GM18909 (cell line): ENCODE data around the gene COASY.
"Not testable (repeated sequence)": the region's sequence is repeated elsewhere in the genome, so short reads cannot be mapped to it uniquely, and the experiment has no call there.

Source experiments
- ATAC-seq: cut with Tn5 transposase; IDR thresholded peaks from one replicate; pipeline ENCODE4 v1.9.1; 2021; ENCODE audit warnings: mild to moderate bottlenecking; ENCODE audit not compliant: unreplicated experiment, poor library complexity

COASY gene

DNA sequence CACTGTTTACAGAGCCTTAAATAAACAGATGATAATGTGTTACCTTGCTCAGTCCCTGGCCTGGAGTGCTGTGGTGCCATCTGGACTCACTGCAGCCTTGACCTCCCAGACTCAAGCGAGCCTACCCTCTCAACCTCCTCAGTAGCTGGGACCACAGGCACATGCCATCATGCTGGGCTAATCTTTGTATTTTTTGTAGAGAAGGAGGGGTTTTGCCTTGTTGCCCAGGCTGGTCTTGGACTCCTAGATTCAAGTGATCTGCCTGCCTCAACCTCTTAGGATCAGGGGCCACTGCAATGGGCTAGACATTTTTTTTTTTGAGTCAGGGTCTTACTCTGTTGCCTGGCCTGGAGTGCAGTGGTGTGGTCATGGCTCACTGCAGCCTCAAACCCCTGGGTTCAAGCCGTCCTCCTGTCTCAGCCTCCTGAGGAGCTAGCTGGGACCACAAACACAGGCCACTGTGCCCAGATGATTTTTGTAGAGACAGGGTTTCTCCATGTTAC is 30.9 kb upstream of the COASY start:
- ATAC-seq = no peak

DNA sequence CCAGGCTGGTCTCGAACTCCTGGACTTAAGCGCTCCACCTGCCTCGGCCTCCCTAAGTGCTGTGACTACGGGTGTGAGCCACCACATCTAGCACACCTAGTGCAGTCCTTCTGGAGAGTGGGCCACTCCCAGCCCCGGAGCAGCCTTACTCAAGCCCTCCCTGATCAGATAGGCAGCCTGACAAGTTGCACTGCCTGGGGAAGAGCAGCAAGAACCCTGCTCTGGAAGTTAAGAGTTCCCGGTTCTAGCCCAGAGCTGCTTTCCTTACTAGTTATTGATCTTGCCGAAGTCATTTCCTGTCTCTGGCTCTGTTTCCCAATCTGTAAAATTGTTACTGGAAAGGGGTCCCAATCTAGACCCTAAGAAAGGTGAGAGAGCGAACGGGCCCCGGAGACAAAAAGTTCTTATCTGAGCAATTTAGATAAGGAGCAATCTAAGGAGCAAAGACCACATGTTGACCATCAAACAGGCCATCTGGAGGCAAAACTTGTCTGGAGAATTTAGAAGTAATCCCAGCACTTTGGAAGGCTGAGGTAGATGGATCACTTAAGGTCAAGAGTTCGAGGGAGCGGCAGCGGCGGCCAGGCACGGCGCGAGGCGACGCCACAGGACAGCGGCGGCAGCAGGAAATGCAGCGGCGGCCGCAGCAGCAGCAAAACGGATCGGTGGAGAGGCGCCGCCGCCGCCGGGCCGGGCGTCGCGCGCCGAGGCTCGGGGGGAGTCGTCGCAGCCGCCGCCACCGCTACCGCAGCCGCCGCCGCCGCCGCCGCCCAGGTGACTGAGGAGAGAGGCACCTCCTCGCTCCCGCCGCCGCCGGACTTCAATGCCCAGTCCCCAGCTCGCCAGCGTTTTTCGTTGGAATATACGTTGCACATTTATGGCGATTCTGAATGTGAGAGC is 30.2 kb upstream of the COASY start:
- ATAC-seq = no peak

DNA sequence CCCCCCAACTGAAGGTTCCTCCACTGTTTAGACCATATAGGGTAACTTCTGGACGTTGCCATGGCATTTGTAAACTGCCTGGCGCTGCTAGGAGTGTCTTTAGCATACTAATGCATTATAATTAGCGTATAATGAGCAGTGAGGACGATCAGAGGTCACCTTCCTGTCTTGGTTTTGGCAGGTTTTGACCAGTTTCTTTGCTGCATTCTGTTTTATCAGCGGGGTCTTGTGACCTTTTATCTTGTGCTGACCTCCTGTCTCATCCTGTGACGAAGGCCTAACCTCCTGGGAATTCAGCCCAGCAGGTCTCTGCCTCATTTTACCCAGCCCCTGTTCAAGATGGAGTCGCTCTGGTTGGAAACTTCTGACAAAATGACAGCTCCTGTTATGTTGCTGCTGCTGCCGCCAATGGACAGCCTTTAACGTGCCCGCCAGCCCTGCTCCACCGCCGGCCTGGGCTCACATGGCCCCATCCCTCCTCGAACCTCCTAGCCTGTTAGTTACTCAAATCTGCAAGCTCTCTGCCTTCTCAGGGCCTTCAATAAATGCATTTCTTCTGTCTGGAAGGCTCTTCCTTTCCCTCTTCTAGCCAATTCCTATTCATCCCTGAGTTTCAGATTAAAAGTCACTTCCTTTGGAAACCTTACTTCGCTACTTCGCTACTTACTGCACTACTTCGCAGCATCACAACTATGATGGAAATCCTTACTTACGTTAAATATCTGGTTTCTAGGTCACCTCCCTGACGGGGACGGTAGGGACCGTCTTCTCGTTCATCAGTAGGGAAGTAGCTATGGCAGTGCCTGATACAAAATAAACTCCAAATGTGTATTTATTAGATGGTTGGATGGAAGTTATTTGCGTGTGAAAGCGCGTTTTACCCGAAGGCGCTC is 26.5 kb upstream of the COASY start:
- ATAC-seq = no peak

DNA sequence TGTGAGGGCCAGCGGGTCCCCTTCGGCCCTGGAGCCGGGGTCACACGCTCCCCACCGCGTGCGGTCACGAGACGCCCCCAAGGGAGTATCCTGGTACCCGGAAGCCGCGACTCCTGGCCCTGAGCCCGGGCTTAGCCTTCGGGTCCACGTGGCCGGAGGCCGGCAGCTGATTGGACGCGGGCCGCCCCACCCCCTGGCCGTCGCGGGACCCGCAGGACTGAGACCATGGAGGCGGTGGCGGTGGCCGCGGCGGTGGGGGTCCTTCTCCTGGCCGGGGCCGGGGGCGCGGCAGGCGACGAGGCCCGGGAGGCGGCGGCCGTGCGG is 25.9 kb upstream of the COASY start, which contains the start of gene NAGLU:
NAGLU (plus strand) TSS at position 194 of the 324 bp plus-strand sequence; CDS start at position 226, 32 bp downstream.
- ATAC-seq = peak; percentile 87

DNA sequence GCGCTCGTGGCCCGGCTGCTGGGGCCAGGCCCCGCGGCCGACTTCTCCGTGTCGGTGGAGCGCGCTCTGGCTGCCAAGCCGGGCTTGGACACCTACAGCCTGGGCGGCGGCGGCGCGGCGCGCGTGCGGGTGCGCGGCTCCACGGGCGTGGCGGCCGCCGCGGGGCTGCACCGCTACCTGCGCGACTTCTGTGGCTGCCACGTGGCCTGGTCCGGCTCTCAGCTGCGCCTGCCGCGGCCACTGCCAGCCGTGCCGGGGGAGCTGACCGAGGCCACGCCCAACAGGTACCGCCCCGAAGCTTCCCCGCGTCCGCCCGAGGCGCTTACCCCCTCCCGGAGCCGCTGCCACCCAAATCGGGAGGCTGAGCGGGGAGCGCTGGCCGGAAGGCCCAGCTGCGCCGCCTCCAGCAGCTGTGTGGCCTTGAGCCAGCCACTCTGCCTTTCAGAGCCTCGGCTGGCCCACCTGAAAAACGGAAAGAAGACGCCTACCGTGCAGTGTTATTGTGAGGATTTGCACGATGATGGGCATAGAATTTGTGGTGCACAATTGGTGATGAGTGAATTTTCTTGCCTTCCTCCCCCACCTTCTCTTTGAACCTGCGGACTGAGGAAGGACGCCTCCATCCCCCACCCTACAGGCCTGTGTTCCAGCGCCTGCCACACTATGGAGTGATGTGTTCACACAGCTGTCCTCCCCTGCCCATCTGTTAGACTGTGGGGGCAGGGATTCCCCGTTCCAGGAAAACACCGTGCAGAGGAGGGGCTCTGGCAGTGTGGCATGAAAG is 25.4 kb upstream of the COASY start:
- peak; percentile 65 for ATAC-seq

DNA sequence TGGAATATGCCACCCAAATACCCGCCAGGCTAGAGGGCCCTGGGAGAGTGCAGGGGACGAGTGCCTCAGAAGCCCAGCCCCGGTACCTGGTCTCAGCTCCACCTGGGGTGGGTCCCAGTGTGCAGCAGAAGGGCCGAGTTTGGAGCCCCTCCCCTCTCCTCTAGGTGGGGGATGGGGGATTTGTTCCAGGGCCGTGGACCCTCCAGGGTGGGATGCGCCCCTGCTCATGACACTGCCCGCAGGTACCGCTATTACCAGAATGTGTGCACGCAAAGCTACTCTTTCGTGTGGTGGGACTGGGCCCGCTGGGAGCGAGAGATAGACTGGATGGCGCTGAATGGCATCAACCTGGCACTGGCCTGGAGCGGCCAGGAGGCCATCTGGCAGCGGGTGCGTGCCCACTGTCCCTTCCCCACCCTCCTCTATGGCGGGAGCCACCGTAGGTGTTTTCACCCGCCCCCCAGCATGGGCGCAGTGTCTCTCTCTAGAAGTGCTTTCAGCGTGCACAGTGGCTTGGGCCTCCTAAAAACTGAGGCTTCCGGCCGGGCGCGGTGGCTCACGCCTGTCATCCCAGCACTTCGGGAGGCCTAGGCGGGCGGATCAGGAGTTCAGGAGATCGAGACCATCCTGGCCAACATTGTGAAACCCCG is 24.7 kb upstream of the COASY start:
- no peak for ATAC-seq

DNA sequence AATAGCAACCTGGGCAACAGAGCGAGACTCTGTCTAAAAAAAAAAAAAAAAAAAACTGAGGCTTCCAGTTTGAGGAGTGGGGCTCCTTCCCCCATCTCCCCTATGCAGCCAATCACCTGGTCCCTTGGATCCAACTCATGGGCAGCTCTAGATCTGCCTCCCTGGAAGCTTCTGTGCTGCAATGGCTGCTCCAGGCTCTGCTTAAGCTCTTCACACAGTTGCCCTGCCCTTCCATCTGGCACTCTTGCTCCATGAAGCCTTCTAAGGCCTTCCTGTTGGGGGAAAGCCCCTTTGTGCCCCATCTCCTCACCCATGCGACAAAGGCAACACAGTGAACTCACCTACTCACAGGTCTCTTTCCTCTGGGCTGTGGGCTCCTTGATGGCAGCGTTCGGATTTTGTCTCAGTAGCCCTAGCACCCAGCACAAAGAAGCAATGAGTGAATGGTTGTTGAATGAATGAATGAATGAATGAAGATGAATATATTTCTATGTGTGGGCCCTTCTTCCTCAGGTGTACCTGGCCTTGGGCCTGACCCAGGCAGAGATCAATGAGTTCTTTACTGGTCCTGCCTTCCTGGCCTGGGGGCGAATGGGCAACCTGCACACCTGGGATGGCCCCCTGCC is 24.0 kb upstream of the COASY start:
- no peak for ATAC-seq

DNA sequence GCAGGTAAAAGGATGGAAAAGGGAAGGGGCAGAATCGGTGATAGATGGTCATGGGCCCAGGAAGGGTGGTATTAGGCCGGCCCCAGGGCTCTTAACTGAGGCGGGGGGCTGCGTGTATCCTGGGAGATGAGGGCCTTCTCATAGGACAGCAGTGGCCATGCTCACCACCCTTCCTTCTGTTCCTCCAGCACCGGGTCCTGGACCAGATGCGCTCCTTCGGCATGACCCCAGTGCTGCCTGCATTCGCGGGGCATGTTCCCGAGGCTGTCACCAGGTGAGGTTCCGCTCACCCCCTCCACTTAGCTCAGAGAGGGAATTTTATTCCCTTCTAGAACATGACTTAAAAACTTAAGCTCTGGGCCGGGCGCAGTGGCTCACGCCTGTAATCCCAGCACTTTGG is 23.5 kb upstream of the COASY start:
- no peak for ATAC-seq

DNA sequence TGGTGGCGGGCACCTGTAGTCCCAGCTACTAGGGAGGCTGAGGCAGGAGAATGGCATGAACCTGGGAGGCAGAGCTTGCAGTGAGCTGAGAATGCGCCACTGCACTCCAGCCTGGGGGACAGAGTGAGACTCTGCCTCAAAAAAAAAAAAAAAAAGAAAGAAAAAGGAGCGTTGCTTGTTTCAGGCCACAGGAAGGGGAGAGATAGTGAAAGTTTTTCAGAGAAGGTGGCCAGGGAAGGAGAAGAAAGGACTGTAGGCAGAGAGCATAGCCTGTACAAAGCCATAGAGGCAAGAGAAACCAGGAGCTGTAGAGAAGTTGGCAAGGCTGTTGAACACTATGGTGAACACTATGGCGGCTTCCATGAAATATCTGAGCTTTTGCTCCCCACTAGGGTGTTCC is 21.4 kb upstream of the COASY start:
- ATAC-seq = not testable (repeated sequence)

DNA sequence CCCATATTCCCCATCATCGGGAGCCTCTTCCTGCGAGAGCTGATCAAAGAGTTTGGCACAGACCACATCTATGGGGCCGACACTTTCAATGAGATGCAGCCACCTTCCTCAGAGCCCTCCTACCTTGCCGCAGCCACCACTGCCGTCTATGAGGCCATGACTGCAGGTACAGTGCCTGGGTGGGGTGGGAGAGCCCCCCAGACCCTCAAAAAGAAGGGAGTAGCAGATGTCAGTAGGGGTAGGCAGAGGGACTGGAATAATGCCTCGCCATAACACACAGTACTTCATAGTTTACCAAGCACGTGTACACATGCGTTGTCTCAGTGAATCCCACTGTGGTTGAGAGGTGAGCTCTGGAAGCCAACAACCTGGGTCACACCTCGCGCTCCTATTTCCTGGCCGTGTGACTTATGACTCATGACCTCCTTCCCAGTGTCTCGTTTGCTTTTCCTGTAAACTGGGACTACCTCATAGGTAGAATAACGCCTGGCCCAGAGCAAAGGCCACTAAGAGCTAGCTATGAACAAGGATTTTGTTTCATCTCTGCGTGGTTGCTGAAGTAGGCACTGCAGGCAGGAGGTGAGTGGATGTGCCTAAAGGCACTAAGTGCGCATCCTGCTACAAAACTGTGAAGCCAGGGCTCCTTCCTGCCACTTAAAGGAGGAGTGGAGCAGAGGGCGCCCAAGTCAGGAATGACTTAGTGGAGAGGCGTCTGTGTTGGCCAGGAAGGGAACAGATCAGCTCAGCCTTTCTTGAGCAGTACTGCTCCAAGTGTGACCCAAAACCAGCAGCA is 20.7 kb upstream of the COASY start:
- ATAC-seq = no peak

DNA sequence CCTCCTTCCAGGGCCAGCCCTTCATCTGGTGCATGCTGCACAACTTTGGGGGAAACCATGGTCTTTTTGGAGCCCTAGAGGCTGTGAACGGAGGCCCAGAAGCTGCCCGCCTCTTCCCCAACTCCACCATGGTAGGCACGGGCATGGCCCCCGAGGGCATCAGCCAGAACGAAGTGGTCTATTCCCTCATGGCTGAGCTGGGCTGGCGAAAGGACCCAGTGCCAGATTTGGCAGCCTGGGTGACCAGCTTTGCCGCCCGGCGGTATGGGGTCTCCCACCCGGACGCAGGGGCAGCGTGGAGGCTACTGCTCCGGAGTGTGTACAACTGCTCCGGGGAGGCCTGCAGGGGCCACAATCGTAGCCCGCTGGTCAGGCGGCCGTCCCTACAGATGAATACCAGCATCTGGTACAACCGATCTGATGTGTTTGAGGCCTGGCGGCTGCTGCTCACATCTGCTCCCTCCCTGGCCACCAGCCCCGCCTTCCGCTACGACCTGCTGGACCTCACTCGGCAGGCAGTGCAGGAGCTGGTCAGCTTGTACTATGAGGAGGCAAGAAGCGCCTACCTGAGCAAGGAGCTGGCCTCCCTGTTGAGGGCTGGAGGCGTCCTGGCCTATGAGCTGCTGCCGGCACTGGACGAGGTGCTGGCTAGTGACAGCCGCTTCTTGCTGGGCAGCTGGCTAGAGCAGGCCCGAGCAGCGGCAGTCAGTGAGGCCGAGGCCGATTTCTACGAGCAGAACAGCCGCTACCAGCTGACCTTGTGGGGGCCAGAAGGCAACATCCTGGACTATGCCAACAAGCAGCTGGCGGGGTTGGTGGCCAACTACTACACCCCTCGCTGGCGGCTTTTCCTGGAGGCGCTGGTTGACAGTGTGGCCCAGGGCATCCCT is 18.5 kb upstream of the COASY start:
- no peak for ATAC-seq

DNA sequence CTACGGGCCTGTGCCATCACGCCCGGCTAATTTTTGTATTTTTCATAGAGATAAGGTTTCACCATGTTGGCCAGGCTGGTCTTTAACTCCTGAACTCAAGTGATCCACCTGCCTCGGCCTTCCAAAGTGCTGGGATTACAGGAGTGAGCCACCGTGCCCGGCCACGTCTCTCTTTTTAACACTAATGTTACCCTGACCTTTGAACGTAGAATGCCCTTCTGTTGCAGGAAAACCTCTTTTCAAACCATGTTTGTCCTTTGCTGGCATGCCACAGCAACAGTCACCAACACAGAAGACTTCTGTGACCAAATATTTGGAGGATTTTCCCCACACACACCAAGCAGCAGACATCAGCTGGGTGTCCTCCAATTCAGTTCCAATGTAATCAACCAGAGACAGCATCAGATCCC is 17.1 kb upstream of the COASY start:
- no peak for ATAC-seq

DNA sequence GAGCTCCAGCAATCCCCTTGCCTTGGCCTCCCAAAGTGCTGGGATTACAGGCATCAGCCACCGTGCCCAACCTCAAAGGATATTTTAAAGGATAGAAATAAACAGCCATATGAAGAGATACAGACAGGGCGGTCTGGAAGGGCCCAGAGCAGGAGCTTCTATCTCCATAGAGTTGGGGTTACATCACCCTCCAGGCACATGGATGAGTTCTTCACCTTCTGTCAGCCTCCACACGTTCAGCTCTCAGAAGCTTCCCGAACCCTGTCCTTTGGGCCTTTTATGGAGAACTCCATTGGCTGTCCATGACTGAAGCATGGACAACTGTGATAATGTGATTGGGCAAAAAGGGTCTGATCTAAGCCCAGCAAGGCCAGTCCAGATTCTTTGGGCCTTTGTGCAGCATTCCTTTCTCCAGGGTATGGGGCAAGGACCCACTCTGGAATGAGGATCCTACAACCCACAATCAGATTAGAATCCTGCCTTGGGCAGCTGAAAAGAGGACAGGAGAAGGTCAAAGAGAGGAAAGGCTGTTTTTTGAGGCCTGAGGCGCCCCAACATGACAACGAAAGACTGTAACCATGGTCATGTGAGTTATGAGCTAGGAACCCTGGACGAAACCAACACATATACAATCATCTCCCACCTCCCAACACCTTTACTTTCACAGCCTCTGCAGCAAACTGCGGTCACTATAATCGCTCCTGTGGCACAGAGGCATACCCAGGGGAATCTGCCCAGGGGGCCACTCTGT is 16.0 kb upstream of the COASY start:
- not testable (repeated sequence) for ATAC-seq

DNA sequence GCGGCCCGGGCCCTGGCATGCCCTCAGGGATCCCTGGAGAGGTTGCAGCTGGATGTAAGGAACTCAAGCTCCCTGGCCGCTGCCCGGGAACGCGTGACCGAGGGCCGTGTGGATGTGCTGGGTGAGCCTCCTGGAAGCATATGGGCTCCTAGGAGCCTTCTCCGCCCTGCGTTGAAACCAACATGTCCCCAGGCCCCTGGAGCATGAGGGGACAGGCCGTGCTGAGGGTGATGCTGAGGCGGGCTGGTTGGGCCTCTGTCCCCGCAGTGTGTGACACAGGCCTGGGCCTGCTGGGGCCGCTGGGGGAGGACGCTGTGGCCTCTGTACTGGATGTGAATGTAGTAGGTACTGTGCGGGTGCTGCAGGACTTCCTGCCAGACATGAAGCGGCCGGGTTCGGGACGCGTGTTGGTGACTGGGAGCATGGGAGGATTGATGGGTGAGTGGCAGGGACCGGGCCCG is 14.9 kb upstream of the COASY start:
- ATAC-seq = no peak

DNA sequence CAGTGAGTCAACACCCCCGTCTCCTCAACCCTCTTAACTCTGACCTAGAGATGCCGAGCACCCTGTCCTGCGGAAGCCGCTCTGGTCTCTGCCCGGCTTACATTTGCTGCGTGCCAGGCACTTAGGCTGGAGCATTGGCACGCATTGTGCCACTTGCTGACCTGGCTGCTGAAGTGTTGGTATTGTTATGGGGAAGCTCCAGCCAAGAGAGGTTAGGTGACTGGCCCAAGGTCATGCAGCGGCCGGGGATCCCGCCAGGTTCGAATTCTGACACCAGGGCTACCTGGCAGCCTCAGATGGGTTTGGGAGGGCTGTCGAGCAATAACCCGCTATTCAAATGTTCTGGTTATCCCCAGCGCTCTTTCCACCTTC is 14.3 kb upstream of the COASY start:
- ATAC-seq = no peak

DNA sequence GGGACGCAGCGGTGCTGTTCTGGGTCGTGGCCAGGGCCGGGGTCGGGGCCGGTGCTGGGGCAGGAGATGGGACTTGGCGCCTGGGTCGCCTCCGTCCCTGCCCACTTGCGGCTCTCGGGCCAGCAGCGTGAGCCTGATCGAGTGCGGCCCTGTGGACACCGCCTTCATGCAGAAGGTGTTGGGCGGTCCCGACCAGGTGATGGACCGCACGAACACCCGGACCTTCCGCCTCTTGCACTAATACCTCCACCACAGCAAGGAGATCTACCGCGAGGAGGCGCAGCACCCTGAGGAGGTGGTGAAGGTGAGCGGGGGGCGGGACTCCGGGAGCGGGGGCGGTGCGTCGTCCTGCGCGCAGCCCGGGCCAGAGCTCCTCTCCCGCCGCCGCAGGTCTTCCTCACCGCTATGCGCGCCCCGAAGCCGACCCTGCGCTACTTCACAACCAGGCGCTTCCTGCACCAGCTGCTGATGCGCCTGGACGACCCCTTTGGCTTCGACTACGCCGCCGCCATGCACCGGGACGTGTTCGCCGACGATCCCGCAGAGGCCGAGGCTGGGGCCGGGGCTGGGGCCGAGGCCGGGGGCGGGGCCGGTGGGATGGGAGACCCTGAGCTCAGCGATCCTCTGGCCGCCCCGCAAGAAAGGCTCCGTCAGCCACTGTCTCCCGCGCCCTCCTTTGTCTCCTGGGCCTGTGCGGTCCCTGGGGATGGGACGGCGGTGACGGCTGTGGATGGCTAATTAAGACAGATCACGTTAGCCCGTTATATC is 13.7 kb upstream of the COASY start:
- peak; percentile 62 for ATAC-seq
